ENCODE results near the gene KIAA1328. TPM values are rescaled to one million over a fixed set of nuclear protein-coding genes. Genes with fewer than 3 reads are reported as not detected.

The KIAA1328 gene
- total and polyA plus RNA-seq, 2 experiments from 2014 or later: 3.3 to 12.5 TPM

- no peak overlapping the region for H3K4me3 ChIP-seq
- no peaks in the 10 kb centered on the region for H3K36me3 ChIP-seq (replicated peaks; ENCODE audit: insufficient read depth, low read depth)
- DNase-seq (ENCODE audit: low spot score): no peak
- H3K27ac ChIP-seq: no peak overlapping the region
- WGBS (ENCODE audit: low lambda C conversion rate, missing lambda C conversion rate): 58% methylated on average over 2 of the region's 2 CpGs
- no peaks in the 10 kb centered on the region for H3K4me1 ChIP-seq (ENCODE audit: insufficient read depth)
- TF ChIP-seq EZH2 (IDR thresholded peaks at IDR 0.05; ENCODE audit: borderline replicate concordance): no peak
- no peak for TF ChIP-seq EZH2phosphoT487 (IDR thresholded peaks at IDR 0.05; ENCODE audit: low read depth, severe bottlenecking, unreplicated experiment)
- no peak for TF ChIP-seq CTCF (IDR thresholded peaks at IDR 0.05; ENCODE audit: poor library complexity)
- H3K27me3 ChIP-seq: no peaks in the 10 kb centered on the region
- no peaks in the 10 kb centered on the region for H3K9me2 ChIP-seq (replicated peaks; ENCODE audit: insufficient read depth)
- no peak overlapping the region for H3K4me2 ChIP-seq
- H3K79me2 ChIP-seq: no peaks in the 10 kb centered on the region
- no peak overlapping the region for H2AFZ ChIP-seq
- no peaks in the 10 kb centered on the region for H4K20me1 ChIP-seq (ENCODE audit: insufficient read depth, poor library complexity, severe bottlenecking)
- no peaks in the 10 kb centered on the region for H3K9me3 ChIP-seq (ENCODE audit: low read depth)
These were observed 122.0 kb downstream of the KIAA1328 start for GRCh38 chr18:36950960-36951359.

- H3K9me3 ChIP-seq (ENCODE audit: low read depth): no peaks in the 10 kb centered on the region
- 100% methylated on average over 1 of the region's 1 CpG for WGBS (ENCODE audit: low lambda C conversion rate, missing lambda C conversion rate)
- no peak overlapping the region for H3K4me3 ChIP-seq
- H3K4me2 ChIP-seq: no peak overlapping the region
- no peak overlapping the region for H3K27ac ChIP-seq
- TF ChIP-seq EZH2phosphoT487 (IDR thresholded peaks at IDR 0.05; ENCODE audit: low read depth, severe bottlenecking, unreplicated experiment): no peak
- TF ChIP-seq CTCF (IDR thresholded peaks at IDR 0.05; ENCODE audit: poor library complexity): no peak
- TF ChIP-seq EZH2 (IDR thresholded peaks at IDR 0.05; ENCODE audit: borderline replicate concordance): no peak
- H3K9me2 ChIP-seq (replicated peaks; ENCODE audit: insufficient read depth): no peaks in the 10 kb centered on the region
- H2AFZ ChIP-seq: no peak overlapping the region
- no peaks in the 10 kb centered on the region for H3K79me2 ChIP-seq
- no peak for DNase-seq (ENCODE audit: low spot score)
- H3K36me3 ChIP-seq (replicated peaks; ENCODE audit: insufficient read depth, low read depth): no peaks in the 10 kb centered on the region
- H3K27me3 ChIP-seq: no peaks in the 10 kb centered on the region
- H3K4me1 ChIP-seq (ENCODE audit: insufficient read depth): no peaks in the 10 kb centered on the region
- H4K20me1 ChIP-seq (ENCODE audit: insufficient read depth, poor library complexity, severe bottlenecking): no peaks in the 10 kb centered on the region
These were observed 124.1 kb downstream of the KIAA1328 start for GRCh38 chr18:36953047-36953446.

- no peak overlapping the region for H3K4me2 ChIP-seq
- no peak overlapping the region for H3K27ac ChIP-seq
- H3K9me3 ChIP-seq (ENCODE audit: low read depth): no peaks in the 10 kb centered on the region
- no peaks in the 10 kb centered on the region for H3K79me2 ChIP-seq
- WGBS (ENCODE audit: low lambda C conversion rate, missing lambda C conversion rate): 93% methylated on average over 9 of the region's 9 CpGs
- H3K9me2 ChIP-seq (replicated peaks; ENCODE audit: insufficient read depth): no peaks in the 10 kb centered on the region
- H3K4me1 ChIP-seq (ENCODE audit: insufficient read depth): no peaks in the 10 kb centered on the region
- no peaks in the 10 kb centered on the region for H3K27me3 ChIP-seq
- no peak overlapping the region for H3K4me3 ChIP-seq
- H4K20me1 ChIP-seq (ENCODE audit: insufficient read depth, poor library complexity, severe bottlenecking): no peaks in the 10 kb centered on the region
- TF ChIP-seq CTCF (IDR thresholded peaks at IDR 0.05; ENCODE audit: poor library complexity) (no peak), EZH2 (IDR thresholded peaks at IDR 0.05; ENCODE audit: borderline replicate concordance) (no peak), EZH2phosphoT487 (IDR thresholded peaks at IDR 0.05; ENCODE audit: low read depth, severe bottlenecking, unreplicated experiment) (no peak)
- H3K36me3 ChIP-seq (replicated peaks; ENCODE audit: insufficient read depth, low read depth): no peaks in the 10 kb centered on the region
- H2AFZ ChIP-seq: no peak overlapping the region
- no peak for DNase-seq (ENCODE audit: low spot score)
These were observed 131.1 kb downstream of the KIAA1328 start for GRCh38 chr18:36960038-36960437.

- no peaks in the 10 kb centered on the region for H3K4me1 ChIP-seq (ENCODE audit: insufficient read depth)
- no peaks in the 10 kb centered on the region for H3K36me3 ChIP-seq (replicated peaks; ENCODE audit: insufficient read depth, low read depth)
- no peak for TF ChIP-seq EZH2phosphoT487 (IDR thresholded peaks at IDR 0.05; ENCODE audit: low read depth, severe bottlenecking, unreplicated experiment)
- no peak for TF ChIP-seq CTCF (IDR thresholded peaks at IDR 0.05; ENCODE audit: poor library complexity)
- H3K4me3 ChIP-seq: no peak overlapping the region
- no peak overlapping the region for H3K27ac ChIP-seq
- no peak overlapping the region for H3K4me2 ChIP-seq
- no peaks in the 10 kb centered on the region for H4K20me1 ChIP-seq (ENCODE audit: insufficient read depth, poor library complexity, severe bottlenecking)
- 88% methylated on average over 2 of the region's 2 CpGs for WGBS (ENCODE audit: low lambda C conversion rate, missing lambda C conversion rate)
- no peaks in the 10 kb centered on the region for H3K9me2 ChIP-seq (replicated peaks; ENCODE audit: insufficient read depth)
- no peak for DNase-seq (ENCODE audit: low spot score)
- no peaks in the 10 kb centered on the region for H3K79me2 ChIP-seq
- no peak overlapping the region for H2AFZ ChIP-seq
- H3K27me3 ChIP-seq: no peaks in the 10 kb centered on the region
- no peaks in the 10 kb centered on the region for H3K9me3 ChIP-seq (ENCODE audit: low read depth)
These were observed 134.5 kb downstream of the KIAA1328 start for GRCh38 chr18:36963464-36963863.
